CD4-positive, alpha-beta T cell (primary cell): ENCODE measurements around the gene PLA2G15. TPM values are rescaled to one million over a fixed set of nuclear protein-coding genes. Genes with fewer than 3 reads are reported as not detected.
A peak's percentile ranks its signal among the peaks of the same experiment; 100 is the strongest.

Source experiments
- ATAC-seq: fragments of 200-7000 bp; cut with Tn5 transposase; one replicate; pipeline ENCODE4 v1.10.0; 2022; ENCODE audit warnings: mild to moderate bottlenecking; ENCODE audit not compliant: poor library complexity
- CTCF ChIA-PET: fragments of 350-600 bp; sonication (Branson Sonifier 250); formaldehyde crosslinking; loops from one replicate; lab custom pipeline; 2021; ENCODE audit warnings: antibody characterized with exemption, inconsistent platforms; lab: Charles Lee
- POLR2A ChIA-PET: fragments of 350-600 bp; sonication (Branson Sonifier 250); formaldehyde crosslinking; loops from one replicate; lab custom pipeline; 2021; ENCODE audit warnings: antibody characterized with exemption, inconsistent platforms; lab: Charles Lee
- DNase-seq, 14 experiments: peaks; one replicate each; pipeline ENCODE4 v3.0.0-alpha.2; 2013 to 2020; ENCODE audit warnings: mixed read lengths in 2 of 14
- H3K27ac ChIP-seq, 2 donors: one replicate each; pipeline versions ENCODE4 v1.5.1 to v1.7.0; 2013; ENCODE audit warnings: low read length in 2 of 2, low read depth in 1 of 2, mild to moderate bottlenecking in 1 of 2
- H3K27me3 ChIP-seq, 2 experiments: 1 replicate in 1 of 2; 2 replicates in 1 of 2; pipeline versions ENCODE4 v1.6.1 to v1.7.0; 2013; ENCODE audit warnings: low read length in 2 of 2, control low read depth in 1 of 2, mild to moderate bottlenecking in 1 of 2, moderate library complexity in 1 of 2; ENCODE audit not compliant: insufficient read depth in 2 of 2, control insufficient read depth in 1 of 2
- H3K36me3 ChIP-seq: one replicate; pipeline ENCODE4 v1.6.1; 2013; ENCODE audit warnings: low read length, control low read depth; ENCODE audit not compliant: insufficient read depth
- H3K4me1 ChIP-seq: one replicate; pipeline ENCODE4 v1.6.1; 2013; ENCODE audit warnings: low read length, control low read depth; ENCODE audit not compliant: insufficient read depth
- H3K4me3 ChIP-seq: one replicate; pipeline ENCODE4 v1.5.1; 2013; ENCODE audit warnings: mild to moderate bottlenecking, low read length, moderate library complexity
- H3K9me3 ChIP-seq, 2 experiments: 1 replicate in 1 of 2; 2 replicates in 1 of 2; pipeline versions ENCODE4 v1.6.1 to v1.7.0; 2013; ENCODE audit warnings: low read length in 2 of 2, mild to moderate bottlenecking in 2 of 2, control low read depth in 1 of 2, moderate library complexity in 1 of 2; ENCODE audit not compliant: control insufficient read depth in 1 of 2, insufficient read depth in 1 of 2
- H3K27ac Mint-ChIP-seq: one replicate; pipeline ENCODE4 v1.8.0; 2020; ENCODE audit warnings: mixed read lengths
- H3K27me3 Mint-ChIP-seq: one replicate; pipeline ENCODE4 v1.8.0; 2021; ENCODE audit warnings: mixed read lengths
- H3K36me3 Mint-ChIP-seq: one replicate; pipeline ENCODE4 v1.8.0; 2021; ENCODE audit warnings: low read depth, mixed read lengths
- H3K4me1 Mint-ChIP-seq: one replicate; pipeline ENCODE4 v1.8.0; 2021; ENCODE audit warnings: low read depth, mixed read lengths
- H3K4me3 Mint-ChIP-seq: one replicate; pipeline ENCODE4 v1.8.0; 2020; ENCODE audit warnings: mild to moderate bottlenecking, mixed read lengths
- H3K9me3 Mint-ChIP-seq: one replicate; pipeline ENCODE4 v1.8.0; 2020; ENCODE audit warnings: mixed read lengths
- intact Hi-C, 2 experiments: fragments of 100-400 bp; cut with DNase I in 1 of 2; cut with micrococcal nuclease in 1 of 2; formaldehyde crosslinking; loops; one replicate each; pipeline versions ENCODE4 v1.15.1 to v1.9.0; 2023 to 2025; cut with DNase I, micrococcal nuclease
- total RNA-seq, 174 experiments: library from RNA in 2 of 174; stranded (reverse) in 2 of 174; gene quantifications; one replicate each; pipeline ENCODE4 v1.2.3 and lab custom pipeline; 2021 to 2026
- TF ChIP-seq, protein P1 (sequence below): fragments of 200-600 bp; IDR thresholded peaks from one replicate; pipeline ENCODE4 v1.8.0; 2022; ENCODE audit warnings: antibody characterized with exemption, mild to moderate bottlenecking

The PLA2G15 gene
- total RNA-seq, 2 experiments from 2014 or later, result 4.3 to 4.7 TPM

DNA sequence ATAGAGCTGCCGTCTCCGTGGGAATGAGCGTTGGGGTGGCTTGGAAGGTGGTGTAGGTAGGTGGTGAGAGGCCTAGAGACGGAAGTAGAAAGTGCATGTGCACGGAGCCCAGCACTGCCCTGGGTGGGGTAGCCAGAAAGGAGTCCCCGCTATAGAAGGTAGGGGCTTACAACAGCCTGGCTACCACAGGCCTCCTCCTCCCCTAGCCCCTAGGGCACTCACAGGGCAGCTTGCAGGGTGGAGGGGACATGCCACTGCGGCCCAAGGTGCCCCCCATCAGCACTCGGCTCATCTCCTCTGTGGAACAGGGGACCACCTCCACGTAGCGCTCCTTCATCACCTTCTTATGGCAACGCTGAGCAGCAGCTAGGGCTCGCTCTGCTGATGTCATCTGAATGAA is 14.2 kb upstream of the PLA2G15 start:
- ChIA-PET POLR2A (no interaction called here), CTCF (no interaction called here)
- H3K4me3 Mint-ChIP-seq, result no peak overlapping the region
- TF ChIP-seq, protein P1, sequence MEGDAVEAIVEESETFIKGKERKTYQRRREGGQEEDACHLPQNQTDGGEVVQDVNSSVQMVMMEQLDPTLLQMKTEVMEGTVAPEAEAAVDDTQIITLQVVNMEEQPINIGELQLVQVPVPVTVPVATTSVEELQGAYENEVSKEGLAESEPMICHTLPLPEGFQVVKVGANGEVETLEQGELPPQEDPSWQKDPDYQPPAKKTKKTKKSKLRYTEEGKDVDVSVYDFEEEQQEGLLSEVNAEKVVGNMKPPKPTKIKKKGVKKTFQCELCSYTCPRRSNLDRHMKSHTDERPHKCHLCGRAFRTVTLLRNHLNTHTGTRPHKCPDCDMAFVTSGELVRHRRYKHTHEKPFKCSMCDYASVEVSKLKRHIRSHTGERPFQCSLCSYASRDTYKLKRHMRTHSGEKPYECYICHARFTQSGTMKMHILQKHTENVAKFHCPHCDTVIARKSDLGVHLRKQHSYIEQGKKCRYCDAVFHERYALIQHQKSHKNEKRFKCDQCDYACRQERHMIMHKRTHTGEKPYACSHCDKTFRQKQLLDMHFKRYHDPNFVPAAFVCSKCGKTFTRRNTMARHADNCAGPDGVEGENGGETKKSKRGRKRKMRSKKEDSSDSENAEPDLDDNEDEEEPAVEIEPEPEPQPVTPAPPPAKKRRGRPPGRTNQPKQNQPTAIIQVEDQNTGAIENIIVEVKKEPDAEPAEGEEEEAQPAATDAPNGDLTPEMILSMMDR, result no peak
- no peak overlapping the region for H3K27ac ChIP-seq
- H3K4me1 ChIP-seq, result peaks cover 23% of the 10 kb centered on the region
- peak in 1 of 14 experiments; percentile 32 for DNase-seq
- no peak overlapping the region for H3K4me3 ChIP-seq
- intact Hi-C loops, result loop anchor here in 1 of 2 experiments (2.0 to 10.0 kb wide), 3 partner anchors 156 to 954 kb away; partner anchors contain the start of gene SNTB2
- no peaks in the 10 kb centered on the region for H3K27me3 ChIP-seq
- no peaks in the 10 kb centered on the region for H3K27me3 Mint-ChIP-seq
- peaks cover 21% of the 10 kb centered on the region for H3K36me3 Mint-ChIP-seq
- H3K9me3 ChIP-seq, result no peaks in the 10 kb centered on the region
- no peaks in the 10 kb centered on the region for H3K9me3 Mint-ChIP-seq
- peaks cover 49% of the 10 kb centered on the region for H3K36me3 ChIP-seq
- no peak for ATAC-seq
- peaks cover 34% of the 10 kb centered on the region for H3K4me1 Mint-ChIP-seq
- no peak overlapping the region for H3K27ac Mint-ChIP-seq

DNA sequence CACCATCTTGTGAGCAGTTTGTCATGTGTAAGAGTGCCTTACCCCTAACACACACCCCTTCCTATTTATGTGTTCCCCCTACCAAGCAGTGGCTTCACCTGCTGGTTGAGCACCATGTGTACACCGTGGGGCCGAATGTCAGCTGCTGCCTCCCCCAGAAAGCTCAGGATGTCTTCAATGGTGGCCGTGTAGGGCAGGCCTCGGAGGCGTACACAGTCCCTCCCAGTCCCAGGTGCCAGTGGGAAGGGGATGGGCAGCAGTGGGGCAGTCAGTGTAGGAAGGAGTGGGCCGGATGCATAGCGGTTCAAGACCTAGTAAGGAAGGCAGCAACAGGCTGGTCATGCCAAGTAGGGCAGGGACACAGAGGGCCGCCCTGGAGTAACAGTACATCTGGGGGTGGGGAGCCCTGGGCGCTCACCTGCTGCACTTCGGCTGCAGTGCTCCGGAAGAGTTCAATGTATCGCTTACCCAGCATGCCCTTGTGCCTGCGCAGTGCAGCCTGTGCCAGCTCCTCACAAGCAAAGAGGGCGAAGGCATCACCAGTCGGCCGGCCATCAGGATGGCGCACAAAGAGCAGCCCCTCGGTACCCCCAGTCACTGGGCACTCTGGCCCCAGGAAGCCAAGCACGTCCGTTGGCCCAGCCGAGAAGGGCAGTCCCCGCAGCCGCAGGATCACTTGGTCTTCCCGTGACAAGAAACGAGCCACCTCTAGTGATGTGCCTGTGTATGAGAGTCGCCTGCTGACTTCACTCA is 13.6 kb upstream of the PLA2G15 start:
- peak in 1 of 14 experiments; percentile 34 for DNase-seq

DNA sequence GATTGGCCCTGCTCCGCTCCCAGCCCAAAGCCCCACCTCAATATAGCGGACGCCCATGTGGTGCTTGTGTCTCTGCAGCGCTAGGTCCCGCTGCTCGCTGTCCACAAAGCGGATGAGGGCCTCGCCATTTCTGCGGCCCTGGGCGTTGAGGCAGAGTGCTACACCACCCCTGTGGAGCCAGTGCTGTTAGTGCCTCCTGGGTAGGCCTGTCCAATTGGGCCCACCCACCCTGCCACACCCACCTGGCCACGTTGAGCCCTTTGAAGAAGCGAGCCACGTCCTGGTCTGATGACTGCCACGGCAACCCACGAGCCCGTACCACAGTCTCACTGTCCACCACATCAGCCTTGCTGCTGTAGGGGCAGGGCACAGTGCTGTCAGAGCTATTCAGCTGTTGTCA is 12.8 kb upstream of the PLA2G15 start:
- Histone ChIP-seq H3K9me3 (peaks cover 0 to 9% of the 10 kb centered on the region in 2 experiments), H3K4me3 (no peak overlapping the region), H3K27ac (no peak overlapping the region), H3K36me3 (peaks cover 36% of the 10 kb centered on the region), H3K4me1 (peaks cover 25% of the 10 kb centered on the region), H3K27me3 (no peaks in the 10 kb centered on the region)
- no peak overlapping the region for H3K27ac Mint-ChIP-seq
- DNase-seq (peak in 2 of 14 experiments; percentile 35 to 41), ATAC-seq (no peak)
- no peaks in the 10 kb centered on the region for H3K27me3 Mint-ChIP-seq
- ChIA-PET CTCF (no interaction called here), POLR2A (interaction anchor here (0.7 kb wide), 1 partner anchor 57 kb away, joined by 4 read pairs; no protein-coding TSS in a partner anchor)
- H3K4me1 Mint-ChIP-seq, result peaks cover 35% of the 10 kb centered on the region
- peaks cover 16% of the 10 kb centered on the region for H3K36me3 Mint-ChIP-seq
- TF ChIP-seq, protein P1, result no peak
- H3K9me3 Mint-ChIP-seq, result no peaks in the 10 kb centered on the region
- intact Hi-C loops, result loop anchor here in 1 of 2 experiments (10.0 kb wide), 2 partner anchors 158 to 952 kb away; partner anchors contain the start of gene SNTB2
- H3K4me3 Mint-ChIP-seq, result no peak overlapping the region

More for the DNA sequence above, 13.6 kb upstream of the PLA2G15 start:
- intact Hi-C loops, result loop anchor here in 1 of 2 experiments (2.0 to 10.0 kb wide), 3 partner anchors 157 to 953 kb away; partner anchors contain the start of gene SNTB2
- Mint-ChIP-seq H3K4me1 (peaks cover 35% of the 10 kb centered on the region), H3K36me3 (peaks cover 21% of the 10 kb centered on the region), H3K9me3 (no peaks in the 10 kb centered on the region), H3K4me3 (no peak overlapping the region), H3K27ac (no peak overlapping the region), H3K27me3 (no peaks in the 10 kb centered on the region)
- Histone ChIP-seq H3K9me3 (peaks cover 0 to 5% of the 10 kb centered on the region in 2 experiments), H3K27ac (no peak overlapping the region), H3K27me3 (no peaks in the 10 kb centered on the region), H3K4me3 (no peak overlapping the region), H3K36me3 (peaks cover 43% of the 10 kb centered on the region), H3K4me1 (peaks cover 22% of the 10 kb centered on the region)
- ChIA-PET POLR2A (no interaction called here), CTCF (no interaction called here)
- no peak for ATAC-seq
- TF ChIP-seq, protein P1, result no peak
